Activated CD4-positive, alpha-beta T cell treated with anti-CD3 and anti-CD28 coated beads, Interleukin-2, amount 50 U/mL, for 4 hours (primary cell): ENCODE measurements around the gene CTBP1.
"Not testable (repeated sequence)": the region's sequence is repeated elsewhere in the genome, so short reads cannot be mapped to it uniquely, and the experiment has no call there.

Experiments
- DNase-seq, 2 experiments: peaks; one replicate each; pipeline ENCODE4 v3.0.0-alpha.2; 2020

Gene CTBP1

GRCh38 chr4:1249148-1249730, 309 bp upstream of the CTBP1 start:
- peak; percentile 76 to 80 for DNase-seq

GRCh38 chr4:1247864-1248244, 1.1 kb downstream of the CTBP1 start:
- no peak for DNase-seq

- DNase-seq = no peak
These were observed 1.7 kb downstream of the CTBP1 start for GRCh38 chr4:1246901-1247863.

GRCh38 chr4:1246111-1246881, 2.6 kb downstream of the CTBP1 start:
- no peak for DNase-seq

- no peak for DNase-seq
These were observed 3.4 kb downstream of the CTBP1 start for GRCh38 chr4:1245481-1246051.

GRCh38 chr4:1244978-1245471, 3.9 kb downstream of the CTBP1 start:
- DNase-seq = no peak

- no peak for DNase-seq
These were observed 4.6 kb downstream of the CTBP1 start for GRCh38 chr4:1244081-1244977.

GRCh38 chr4:1243451-1244080, 5.4 kb downstream of the CTBP1 start:
- DNase-seq = no peak

GRCh38 chr4:1242506-1243450, 6.2 kb downstream of the CTBP1 start:
- no peak for DNase-seq

GRCh38 chr4:1241936-1242505, 6.9 kb downstream of the CTBP1 start:
- DNase-seq = no peak

- no peak for DNase-seq
These were observed 7.4 kb downstream of the CTBP1 start for GRCh38 chr4:1241466-1241935.

- DNase-seq = no peak
These were observed 8.0 kb downstream of the CTBP1 start for GRCh38 chr4:1240721-1241465.

GRCh38 chr4:1239950-1240307, 9.0 kb downstream of the CTBP1 start:
- DNase-seq = no peak

GRCh38 chr4:1239141-1239949, 9.6 kb downstream of the CTBP1 start:
- no peak for DNase-seq

GRCh38 chr4:1238676-1239000, 10.3 kb downstream of the CTBP1 start:
- DNase-seq = no peak

- DNase-seq = no peak
These were observed 10.8 kb downstream of the CTBP1 start for GRCh38 chr4:1237981-1238675.

GRCh38 chr4:1237261-1237660, 11.7 kb downstream of the CTBP1 start:
- not testable (repeated sequence) for DNase-seq

- DNase-seq = not testable (repeated sequence)
These were observed 12.1 kb downstream of the CTBP1 start for GRCh38 chr4:1236836-1237235.
